ENCODE measurements around the gene SLC22A7.

GRCh38 chr6:43287717-43288679 lies 10.1 kb upstream of the SLC22A7 start:
- TF ChIP-seq HDGF (IDR thresholded peaks at IDR 0.05; ENCODE audit: borderline replicate concordance) (no peak), SP1 (IDR thresholded peaks at IDR 0.05) (no peak), SUZ12 (IDR thresholded peaks at IDR 0.05) (no peak), BHLHE40 (IDR thresholded peaks at IDR 0.05; ENCODE audit: borderline replicate concordance) (no peak), ZNF384 (IDR thresholded peaks at IDR 0.05) (no peak), FOXK2 (IDR thresholded peaks at IDR 0.05) (no peak), CTBP1 (IDR thresholded peaks at IDR 0.05; ENCODE audit: borderline replicate concordance) (no peak), ARNT (IDR thresholded peaks at IDR 0.05) (no peak), ELF4 (IDR thresholded peaks at IDR 0.05) (no peak)
